ENCODE measurements around the gene NOC4L.
"Not testable (repeated sequence)": the region's sequence is repeated elsewhere in the genome, so short reads cannot be mapped to it uniquely, and the experiment has no call there.

The NOC4L gene

GRCh38 chr12:132144810-132145168 is 532 bp downstream of the NOC4L start:
- H3K4me3 Mint-ChIP-seq: peak overlapping the region; percentile 93
- peak overlapping the region; percentile 93 for H3K27ac Mint-ChIP-seq
- no peaks in the 10 kb centered on the region for H3K27me3 Mint-ChIP-seq
- DNase-seq: no peak
- H3K36me3 Mint-ChIP-seq (ENCODE audit: low read depth): peaks cover 65% of the 10 kb centered on the region
- H3K9me3 Mint-ChIP-seq: no peaks in the 10 kb centered on the region
- H3K4me1 Mint-ChIP-seq (ENCODE audit: low read depth): peaks cover 34% of the 10 kb centered on the region

- Mint-ChIP-seq H3K4me1 (ENCODE audit: low read depth) (peaks cover 34% of the 10 kb centered on the region), H3K27me3 (no peaks in the 10 kb centered on the region), H3K4me3 (peak overlapping the region; percentile 93), H3K9me3 (no peaks in the 10 kb centered on the region), H3K27ac (peak overlapping the region; percentile 93), H3K36me3 (ENCODE audit: low read depth) (peaks cover 60% of the 10 kb centered on the region)
- peak; percentile 34 for DNase-seq
Measured at GRCh38 chr12:132145334-132145733, 1.1 kb downstream of the NOC4L start.

- H3K4me3 Mint-ChIP-seq: peak overlapping the region; percentile 93
- H3K27me3 Mint-ChIP-seq: no peaks in the 10 kb centered on the region
- no peaks in the 10 kb centered on the region for H3K9me3 Mint-ChIP-seq
- no peak for DNase-seq
- peaks cover 34% of the 10 kb centered on the region for H3K4me1 Mint-ChIP-seq (ENCODE audit: low read depth)
- H3K36me3 Mint-ChIP-seq (ENCODE audit: low read depth): peaks cover 58% of the 10 kb centered on the region
- peak overlapping the region; percentile 93 for H3K27ac Mint-ChIP-seq
Measured at GRCh38 chr12:132146098-132146497, 1.8 kb downstream of the NOC4L start.

GRCh38 chr12:132146772-132147422 is 2.6 kb downstream of the NOC4L start:
- Mint-ChIP-seq H3K27me3 (no peaks in the 10 kb centered on the region), H3K27ac (peak overlapping the region; percentile 33), H3K4me1 (ENCODE audit: low read depth) (peaks cover 34% of the 10 kb centered on the region), H3K4me3 (no peak overlapping the region), H3K9me3 (no peaks in the 10 kb centered on the region), H3K36me3 (ENCODE audit: low read depth) (peaks cover 57% of the 10 kb centered on the region)
- DNase-seq: no peak

DNA sequence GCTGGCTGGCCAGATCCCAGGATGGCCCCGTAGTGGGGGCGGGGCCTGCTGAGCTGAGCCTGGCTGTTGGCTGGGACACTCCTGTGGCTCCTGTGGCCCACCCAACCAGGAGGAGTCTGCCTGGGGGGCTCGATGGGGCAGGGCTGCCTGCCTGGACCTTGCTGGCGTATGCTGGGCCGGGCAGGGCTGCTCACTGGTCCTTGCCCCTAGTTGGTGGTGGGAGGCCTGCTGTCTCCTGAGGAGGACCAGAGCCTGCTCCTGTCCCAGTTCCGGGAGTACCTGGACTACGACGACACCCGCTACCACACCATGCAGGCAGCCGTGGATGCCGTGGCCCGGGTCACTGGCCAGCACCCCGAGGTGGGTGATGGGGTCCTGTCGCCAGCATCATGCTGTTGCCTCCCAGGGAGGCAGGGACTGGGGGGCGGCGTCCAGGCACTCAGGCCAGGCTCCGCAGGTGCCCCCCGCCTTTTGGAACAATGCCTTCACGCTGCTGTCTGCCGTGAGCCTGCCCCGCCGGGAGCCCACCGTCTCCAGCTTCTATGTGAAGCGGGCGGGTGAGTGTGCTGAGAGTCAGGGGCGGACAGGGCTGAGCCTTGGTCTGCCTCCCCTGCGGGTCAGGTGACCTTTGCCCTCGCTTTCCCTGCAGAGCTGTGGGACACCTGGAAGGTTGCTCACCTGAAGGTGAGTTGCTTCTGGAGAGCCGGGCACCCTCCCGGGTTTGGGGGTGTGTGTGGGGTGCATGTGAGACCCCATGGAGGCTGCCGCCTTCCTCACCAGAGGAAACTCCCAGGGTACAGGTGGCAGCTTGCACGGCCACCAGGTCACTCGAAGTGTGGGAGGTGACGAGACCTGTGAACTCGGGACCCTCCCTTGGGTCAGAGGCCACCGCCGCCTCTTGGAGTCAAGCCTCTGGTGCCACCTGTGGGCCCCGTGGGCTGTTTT is 3.4 kb downstream of the NOC4L start:
- peaks cover 50% of the 10 kb centered on the region for H3K36me3 Mint-ChIP-seq (ENCODE audit: low read depth)
- H3K27me3 Mint-ChIP-seq: no peaks in the 10 kb centered on the region
- no peak overlapping the region for H3K4me3 Mint-ChIP-seq
- no peak overlapping the region for H3K27ac Mint-ChIP-seq
- H3K9me3 Mint-ChIP-seq: no peaks in the 10 kb centered on the region
- DNase-seq: peak; percentile 28
- peaks cover 28% of the 10 kb centered on the region for H3K4me1 Mint-ChIP-seq (ENCODE audit: low read depth)

- no peak overlapping the region for H3K4me3 Mint-ChIP-seq
- no peak for DNase-seq
- H3K27me3 Mint-ChIP-seq: no peaks in the 10 kb centered on the region
Measured at GRCh38 chr12:132148368-132149045, 4.2 kb downstream of the NOC4L start.

DNA sequence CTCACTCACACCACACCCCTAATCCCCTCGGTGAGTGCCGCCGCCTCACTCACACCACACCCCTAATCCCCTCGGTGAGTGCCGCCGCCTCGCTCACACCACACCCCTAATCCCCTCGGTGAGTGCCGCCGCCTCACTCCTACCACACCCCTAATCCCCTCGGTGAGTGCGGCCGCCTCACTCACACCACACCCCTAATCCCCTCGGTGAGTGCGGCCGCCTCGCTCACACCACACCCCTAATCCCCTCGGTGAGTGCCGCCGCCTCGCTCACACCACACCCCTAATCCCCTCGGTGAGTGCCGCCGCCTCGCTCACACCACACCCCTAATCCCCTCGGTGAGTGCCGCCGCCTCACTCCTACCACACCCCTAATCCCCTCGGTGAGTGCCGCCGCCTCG is 5.3 kb downstream of the NOC4L start:
- not testable (repeated sequence) for H3K27me3 Mint-ChIP-seq, DNase-seq, H3K9me3 Mint-ChIP-seq, H3K27ac Mint-ChIP-seq, H3K4me3 Mint-ChIP-seq
- Mint-ChIP-seq H3K4me1 (ENCODE audit: low read depth) (peaks cover 22% of the 10 kb centered on the region), H3K36me3 (ENCODE audit: low read depth) (peaks cover 42% of the 10 kb centered on the region)

More at GRCh38 chr12:132148368-132149045, 4.2 kb downstream of the NOC4L start:
- Mint-ChIP-seq H3K4me1 (ENCODE audit: low read depth) (peaks cover 22% of the 10 kb centered on the region), H3K36me3 (ENCODE audit: low read depth) (peaks cover 44% of the 10 kb centered on the region), H3K27ac (no peak overlapping the region), H3K9me3 (no peaks in the 10 kb centered on the region)

DNA sequence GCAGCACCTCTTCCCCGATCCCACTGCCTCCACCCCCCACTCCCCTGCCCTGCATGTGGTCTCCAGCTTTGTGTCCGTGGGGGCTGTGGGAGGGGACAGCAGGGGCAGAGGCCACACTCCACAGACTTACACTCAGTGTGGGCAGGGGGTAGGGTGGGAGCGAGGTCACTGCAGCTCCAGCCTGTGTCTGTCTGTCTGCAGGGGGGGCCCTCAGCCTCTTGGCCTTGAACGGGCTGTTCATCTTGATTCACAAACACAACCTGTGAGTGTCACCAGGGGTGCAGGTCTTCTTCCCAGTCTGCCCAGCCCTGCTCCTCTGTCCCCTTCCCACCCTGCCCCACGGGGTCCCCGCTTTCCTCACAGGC is 6.5 kb downstream of the NOC4L start:
- peaks cover 30% of the 10 kb centered on the region for H3K36me3 Mint-ChIP-seq (ENCODE audit: low read depth)
- DNase-seq: no peak
- peaks cover 11% of the 10 kb centered on the region for H3K4me1 Mint-ChIP-seq (ENCODE audit: low read depth)
- no peaks in the 10 kb centered on the region for H3K27me3 Mint-ChIP-seq
- no peak overlapping the region for H3K4me3 Mint-ChIP-seq
- H3K27ac Mint-ChIP-seq: no peak overlapping the region
- no peaks in the 10 kb centered on the region for H3K9me3 Mint-ChIP-seq

GRCh38 chr12:132151145-132151765 is 7.0 kb downstream of the NOC4L start:
- no peak overlapping the region for H3K27ac Mint-ChIP-seq
- no peaks in the 10 kb centered on the region for H3K9me3 Mint-ChIP-seq
- H3K4me1 Mint-ChIP-seq (ENCODE audit: low read depth): peaks cover 6% of the 10 kb centered on the region
- no peak for DNase-seq
- peaks cover 25% of the 10 kb centered on the region for H3K36me3 Mint-ChIP-seq (ENCODE audit: low read depth)
- no peak overlapping the region for H3K4me3 Mint-ChIP-seq
- no peaks in the 10 kb centered on the region for H3K27me3 Mint-ChIP-seq

DNA sequence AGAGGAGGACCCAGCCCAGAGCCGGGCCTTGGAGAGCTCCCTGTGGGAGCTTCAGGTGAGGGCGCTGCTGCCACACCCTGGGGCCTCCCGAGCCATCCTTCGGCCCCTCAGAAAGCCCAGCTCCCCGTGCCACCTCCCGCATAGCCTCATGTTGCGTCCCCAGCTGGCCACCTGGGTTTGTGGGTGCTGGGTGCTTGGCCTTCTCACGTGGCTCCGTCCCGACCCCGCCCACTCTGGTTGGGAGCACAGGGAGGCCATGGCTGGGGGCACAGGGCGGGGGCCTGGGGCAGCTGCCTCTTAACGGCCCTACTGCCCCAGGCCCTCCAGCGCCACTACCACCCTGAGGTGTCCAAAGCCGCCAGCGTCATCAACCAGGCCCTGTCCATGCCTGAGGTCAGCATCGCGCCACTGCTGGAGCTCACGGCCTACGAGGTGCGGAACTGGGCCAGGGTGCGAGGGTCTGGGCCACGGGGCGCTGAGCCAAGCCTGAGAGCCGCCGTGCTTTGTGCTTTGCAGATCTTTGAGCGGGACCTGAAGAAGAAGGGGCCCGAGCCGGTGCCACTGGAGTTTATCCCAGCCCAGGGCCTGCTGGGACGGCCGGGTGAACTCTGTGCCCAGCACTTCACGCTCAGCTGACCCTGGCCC is 7.6 kb downstream of the NOC4L start:
- Mint-ChIP-seq H3K27ac (no peak overlapping the region), H3K4me3 (no peak overlapping the region), H3K4me1 (ENCODE audit: low read depth) (peaks cover under 1% of the 10 kb centered on the region), H3K9me3 (no peaks in the 10 kb centered on the region), H3K36me3 (ENCODE audit: low read depth) (peaks cover 19% of the 10 kb centered on the region), H3K27me3 (no peaks in the 10 kb centered on the region)
- no peak for DNase-seq

- H3K4me1 Mint-ChIP-seq (ENCODE audit: low read depth): no peaks in the 10 kb centered on the region
- H3K4me3 Mint-ChIP-seq: no peak overlapping the region
- H3K27me3 Mint-ChIP-seq: no peaks in the 10 kb centered on the region
- no peak overlapping the region for H3K27ac Mint-ChIP-seq
- DNase-seq: no peak
- no peaks in the 10 kb centered on the region for H3K9me3 Mint-ChIP-seq
- peaks cover 16% of the 10 kb centered on the region for H3K36me3 Mint-ChIP-seq (ENCODE audit: low read depth)
Measured at GRCh38 chr12:132152411-132152821, 8.2 kb downstream of the NOC4L start.

DNA sequence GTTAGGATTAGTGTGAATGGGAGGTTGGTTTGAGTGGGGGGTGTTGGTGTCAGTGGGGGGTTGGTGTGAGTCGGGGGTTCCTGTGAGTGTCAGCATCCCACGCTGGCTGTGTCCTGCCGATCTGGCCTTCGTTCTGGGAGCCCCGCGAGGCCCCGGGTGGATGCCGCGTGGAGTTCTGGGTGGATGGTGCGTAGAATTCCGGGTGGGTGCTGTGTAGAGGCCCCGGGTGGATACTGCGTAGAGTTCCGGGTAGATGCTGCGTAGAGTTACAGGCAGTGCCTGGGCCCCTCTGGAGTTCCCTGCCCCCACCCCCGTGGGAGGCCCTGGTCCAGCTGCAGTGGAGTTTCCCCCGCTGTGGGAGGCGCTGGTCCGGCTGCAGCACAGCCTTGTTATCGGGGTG is 8.7 kb downstream of the NOC4L start:
- no peaks in the 10 kb centered on the region for H3K27me3 Mint-ChIP-seq
- no peaks in the 10 kb centered on the region for H3K9me3 Mint-ChIP-seq
- H3K4me3 Mint-ChIP-seq: no peak overlapping the region
- H3K36me3 Mint-ChIP-seq (ENCODE audit: low read depth): peaks cover 13% of the 10 kb centered on the region
- no peak overlapping the region for H3K27ac Mint-ChIP-seq
- H3K4me1 Mint-ChIP-seq (ENCODE audit: low read depth): no peaks in the 10 kb centered on the region
- DNase-seq: no peak

GRCh38 chr12:132153501-132154340 is 9.5 kb downstream of the NOC4L start:
- Mint-ChIP-seq H3K27me3 (no peaks in the 10 kb centered on the region), H3K4me1 (ENCODE audit: low read depth) (no peaks in the 10 kb centered on the region), H3K4me3 (no peak overlapping the region), H3K36me3 (ENCODE audit: low read depth) (peaks cover 9% of the 10 kb centered on the region), H3K27ac (no peak overlapping the region), H3K9me3 (no peaks in the 10 kb centered on the region)
- peak; percentile 79 for DNase-seq
